ENCODE results near the gene ZBTB9. TPM values are rescaled to one million over a fixed set of nuclear protein-coding genes. Genes with fewer than 3 reads are reported as not detected.
"Not testable (repeated sequence)": the region's sequence is repeated elsewhere in the genome, so short reads cannot be mapped to it uniquely, and the experiment has no call there.

The ZBTB9 gene
- polyA plus RNA-seq, 1 experiment, result 5.8 TPM

GRCh38 chr6:33483678-33484077 lies 29.3 kb downstream of the ZBTB9 start:
- H3K27ac ChIP-seq (ENCODE audit: low read depth, low read length), result no peak overlapping the region
- peaks cover 6% of the 10 kb centered on the region for H3K27me3 ChIP-seq (ENCODE audit: control insufficient read depth, insufficient read depth, low read length)
- H3K9me3 ChIP-seq (ENCODE audit: control insufficient read depth, insufficient read depth, low read length), result no peaks in the 10 kb centered on the region
- no peak for TF ChIP-seq CTCF (IDR thresholded peaks at IDR 0.05; ENCODE audit: low read depth, low read length)
- DNase-seq (ENCODE audit: low read depth, low spot score), result no peak
- no peak overlapping the region for H3K4me3 ChIP-seq (ENCODE audit: low read depth, low read length)
- POLR2A ChIA-PET, result no interaction called here
- CTCF ChIA-PET, result no interaction called here

- H3K27me3 ChIP-seq (ENCODE audit: control insufficient read depth, insufficient read depth, low read length); CTCF ChIA-PET; H3K9me3 ChIP-seq (ENCODE audit: control insufficient read depth, insufficient read depth, low read length); POLR2A ChIA-PET; DNase-seq (ENCODE audit: low read depth, low spot score); H3K4me3 ChIP-seq (ENCODE audit: low read depth, low read length); H3K27ac ChIP-seq (ENCODE audit: low read depth, low read length): not testable (repeated sequence)
Measured at GRCh38 chr6:33484673-33485262, 30.4 kb downstream of the ZBTB9 start.

- H3K9me3 ChIP-seq (ENCODE audit: control insufficient read depth, insufficient read depth, low read length); H3K4me3 ChIP-seq (ENCODE audit: low read depth, low read length); H3K27me3 ChIP-seq (ENCODE audit: control insufficient read depth, insufficient read depth, low read length); H3K27ac ChIP-seq (ENCODE audit: low read depth, low read length); POLR2A ChIA-PET; DNase-seq (ENCODE audit: low read depth, low spot score); CTCF ChIA-PET: not testable (repeated sequence)
Measured at GRCh38 chr6:33485680-33486079, 31.3 kb downstream of the ZBTB9 start.

GRCh38 chr6:33488339-33488738 lies 34.0 kb downstream of the ZBTB9 start:
- H3K9me3 ChIP-seq (ENCODE audit: control insufficient read depth, insufficient read depth, low read length), result no peaks in the 10 kb centered on the region
- ChIA-PET POLR2A (no interaction called here), CTCF (no interaction called here)
- peaks cover 5% of the 10 kb centered on the region for H3K27me3 ChIP-seq (ENCODE audit: control insufficient read depth, insufficient read depth, low read length)
- no peak for DNase-seq (ENCODE audit: low read depth, low spot score)
- no peak overlapping the region for H3K4me3 ChIP-seq (ENCODE audit: low read depth, low read length)
- TF ChIP-seq CTCF (IDR thresholded peaks at IDR 0.05; ENCODE audit: low read depth, low read length), result no peak
- H3K27ac ChIP-seq (ENCODE audit: low read depth, low read length), result no peak overlapping the region

GRCh38 chr6:33490198-33490597 lies 35.8 kb downstream of the ZBTB9 start:
- no peak for TF ChIP-seq CTCF (IDR thresholded peaks at IDR 0.05; ENCODE audit: low read depth, low read length)
- peaks cover 5% of the 10 kb centered on the region for H3K27me3 ChIP-seq (ENCODE audit: control insufficient read depth, insufficient read depth, low read length)
- H3K9me3 ChIP-seq (ENCODE audit: control insufficient read depth, insufficient read depth, low read length), result no peaks in the 10 kb centered on the region
- H3K27ac ChIP-seq (ENCODE audit: low read depth, low read length), result no peak overlapping the region
- ChIA-PET POLR2A (interaction anchor here (0.7 kb wide), 1 partner anchor 77 kb away, joined by 3 read pairs; no protein-coding TSS in a partner anchor), CTCF (no interaction called here)
- no peak for DNase-seq (ENCODE audit: low read depth, low spot score)
- no peak overlapping the region for H3K4me3 ChIP-seq (ENCODE audit: low read depth, low read length)

- H3K9me3 ChIP-seq (ENCODE audit: control insufficient read depth, insufficient read depth, low read length), result no peaks in the 10 kb centered on the region
- CTCF ChIA-PET, result no interaction called here
- peaks cover 5% of the 10 kb centered on the region for H3K27me3 ChIP-seq (ENCODE audit: control insufficient read depth, insufficient read depth, low read length)
- H3K4me3 ChIP-seq (ENCODE audit: low read depth, low read length), result no peak overlapping the region
- POLR2A ChIA-PET, result no interaction called here
- TF ChIP-seq CTCF (IDR thresholded peaks at IDR 0.05; ENCODE audit: low read depth, low read length), result no peak
- no peak for DNase-seq (ENCODE audit: low read depth, low spot score)
- no peak overlapping the region for H3K27ac ChIP-seq (ENCODE audit: low read depth, low read length)
Measured at GRCh38 chr6:33490621-33491020, 36.2 kb downstream of the ZBTB9 start.

Data from AG04450 (cell line).